Sigmoid colon (tissue), 7 donors: ENCODE results near the gene SYT17. TPM values are rescaled to one million over a fixed set of nuclear protein-coding genes. Genes with fewer than 3 reads are reported as not detected.

Source experiments
- DNase-seq: peaks from one replicate; pipeline ENCODE4 v3.0.0-alpha.2; 2019
- H3K27ac ChIP-seq, 4 donors: fragments of 200-600 bp; sonication (generic); one replicate each; pipeline ENCODE4 v1.5.1; 2016 to 2019; ENCODE audit warnings: mild to moderate bottlenecking in 1 of 4
- H3K27me3 ChIP-seq, 3 donors: fragments of 200-600 bp; sonication (generic); one replicate each; pipeline ENCODE4 v1.5.1; 2019; ENCODE audit warnings: mild to moderate bottlenecking in 1 of 3
- H3K36me3 ChIP-seq, 4 donors: fragments of 200-600 bp; sonication (generic); one replicate each; pipeline ENCODE4 v1.5.1; 2016 to 2019
- H3K4me1 ChIP-seq, 4 donors: fragments of 200-600 bp; sonication (generic); one replicate each; pipeline ENCODE4 v1.5.1; 2017 to 2019
- H3K4me3 ChIP-seq, 4 donors: fragments of 200-600 bp; sonication (generic); one replicate each; pipeline ENCODE4 v1.5.1; 2017 to 2019; ENCODE audit warnings: mild to moderate bottlenecking in 2 of 4, moderate library complexity in 1 of 4
- H3K9me3 ChIP-seq, 4 donors: fragments of 200-600 bp in 3 of 4; sonication (generic) in 3 of 4; one replicate each; pipeline versions ENCODE4 v1.5.1 to v1.6.1; 2013 to 2019
- EP300 ChIP-seq, 4 donors: sonication (generic); formaldehyde crosslinking; IDR thresholded peaks; one replicate each; pipeline ENCODE4 v1.6.1; 2017; ENCODE audit warnings: antibody characterized with exemption in 4 of 4
- POLR2A ChIP-seq, 2 donors: fragments of 450-650 bp; IDR thresholded peaks; one replicate each; pipeline ENCODE4 v1.6.1; 2016; ENCODE audit warnings: antibody characterized with exemption in 2 of 2, mild to moderate bottlenecking in 2 of 2, moderate library complexity in 2 of 2
- POLR2AphosphoS5 ChIP-seq, 4 donors: sonication (generic); formaldehyde crosslinking; IDR thresholded peaks; one replicate each; pipeline ENCODE4 v1.6.1; 2017; ENCODE audit warnings: antibody characterized with exemption in 4 of 4
- WGBS, 2 donors: extraction: QIAGEN DNeasy Blood & Tissue Kit; methylation state at CpG; one replicate each; pipeline ENCODE4 v1.1.7; 2013; 5-methylcytosine and 5-hydroxymethylcytosine counted together
- intact Hi-C: fragments of 100-400 bp; cut with DNase I; formaldehyde crosslinking; loops from one replicate; pipeline ENCODE4 v1.15.1; 2023
- polyA plus RNA-seq, 3 donors: library from polyadenylated mRNA; stranded (reverse); fragments of 200-250 nt; gene quantifications; one replicate each; pipeline ENCODE4 v1.2.3, GENCODE V29; 2013
- total RNA-seq, 4 donors: library from RNA; depleted of rRNA; stranded (reverse); fragments of >200 nt; gene quantifications; one replicate each; pipeline ENCODE4 v1.1.0, GENCODE V29; 2016
- TF ChIP-seq, protein P1 (sequence below), 4 experiments: fragments of 450-650 bp in 3 of 4; fragments of 200-600 bp in 1 of 4; IDR thresholded peaks; one replicate each; pipeline ENCODE4 v1.5.1; 2016 to 2019; ENCODE audit warnings: antibody characterized with exemption in 4 of 4, mild to moderate bottlenecking in 3 of 4, moderate library complexity in 2 of 4
- donor health status: healthy with polysubstance abuse.
- donor health status: Bipolar disorder and iron deficiency.
- donor health status: healthy.

The SYT17 gene
- total and polyA plus RNA-seq, 7 donors, result 0.68 to 7.6 (median 2.2) TPM

DNA sequence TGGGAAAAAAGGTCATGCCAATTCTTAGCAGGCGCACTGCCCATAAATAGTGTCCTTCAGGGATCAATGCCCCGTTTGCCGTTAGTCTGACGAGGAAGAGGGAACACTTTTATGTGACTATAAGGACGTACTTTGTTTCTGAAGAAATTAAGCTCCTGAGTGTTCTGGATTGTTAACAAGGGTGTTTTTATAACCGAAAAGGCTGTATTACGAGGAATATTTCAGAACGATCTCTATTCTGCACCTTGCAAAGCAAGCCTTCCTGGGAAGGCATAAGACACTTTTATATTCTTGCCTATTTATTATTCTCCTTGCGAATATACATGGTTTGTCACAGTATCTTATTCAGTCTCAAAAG is 24.5 kb upstream of the SYT17 start:
- Histone ChIP-seq H3K27ac (no peak overlapping the region), H3K4me3 (no peak overlapping the region), H3K36me3 (no peaks in the 10 kb centered on the region), H3K4me1 (peaks cover 0 to 17% (median 5%) of the 10 kb centered on the region in 4 donors), H3K9me3 (peaks cover 0 to 5% (median 2%) of the 10 kb centered on the region in 4 donors), H3K27me3 (no peaks in the 10 kb centered on the region)
- WGBS, 2 donors, result 53 to 80% methylated on average over 9 of the region's 9 CpGs
- TF ChIP-seq POLR2AphosphoS5 (IDR thresholded peaks at IDR 0.05) (no peak), EP300 (IDR thresholded peaks at IDR 0.05) (no peak), POLR2A (IDR thresholded peaks at IDR 0.05) (no peak)
- TF ChIP-seq, protein P1, sequence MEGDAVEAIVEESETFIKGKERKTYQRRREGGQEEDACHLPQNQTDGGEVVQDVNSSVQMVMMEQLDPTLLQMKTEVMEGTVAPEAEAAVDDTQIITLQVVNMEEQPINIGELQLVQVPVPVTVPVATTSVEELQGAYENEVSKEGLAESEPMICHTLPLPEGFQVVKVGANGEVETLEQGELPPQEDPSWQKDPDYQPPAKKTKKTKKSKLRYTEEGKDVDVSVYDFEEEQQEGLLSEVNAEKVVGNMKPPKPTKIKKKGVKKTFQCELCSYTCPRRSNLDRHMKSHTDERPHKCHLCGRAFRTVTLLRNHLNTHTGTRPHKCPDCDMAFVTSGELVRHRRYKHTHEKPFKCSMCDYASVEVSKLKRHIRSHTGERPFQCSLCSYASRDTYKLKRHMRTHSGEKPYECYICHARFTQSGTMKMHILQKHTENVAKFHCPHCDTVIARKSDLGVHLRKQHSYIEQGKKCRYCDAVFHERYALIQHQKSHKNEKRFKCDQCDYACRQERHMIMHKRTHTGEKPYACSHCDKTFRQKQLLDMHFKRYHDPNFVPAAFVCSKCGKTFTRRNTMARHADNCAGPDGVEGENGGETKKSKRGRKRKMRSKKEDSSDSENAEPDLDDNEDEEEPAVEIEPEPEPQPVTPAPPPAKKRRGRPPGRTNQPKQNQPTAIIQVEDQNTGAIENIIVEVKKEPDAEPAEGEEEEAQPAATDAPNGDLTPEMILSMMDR (IDR thresholded peaks at IDR 0.05), result no peak
- intact Hi-C loops, result no loop called here
- DNase-seq, result no peak

DNA sequence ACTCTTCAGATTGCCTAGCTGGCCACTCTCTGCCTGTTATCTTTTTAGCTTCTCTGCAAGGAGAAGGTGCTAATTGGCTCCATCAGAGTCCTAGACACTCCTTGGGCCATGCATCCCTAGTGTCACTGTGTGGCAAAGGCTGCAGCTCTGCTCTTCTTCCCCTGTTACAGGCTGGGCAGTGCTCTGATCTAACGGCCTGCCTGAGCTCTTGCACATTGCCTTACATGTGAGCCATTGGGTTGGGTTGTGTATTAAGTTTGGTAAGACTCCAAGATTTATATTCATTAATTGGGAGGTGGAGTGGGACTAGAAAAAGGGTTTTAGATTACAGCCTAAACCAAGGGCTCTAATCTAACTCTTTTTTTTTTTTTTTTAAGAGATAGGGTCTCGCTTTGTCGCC is 23.0 kb upstream of the SYT17 start:
- TF ChIP-seq, protein P1 (IDR thresholded peaks at IDR 0.05), result no peak
- TF ChIP-seq EP300 (IDR thresholded peaks at IDR 0.05), result no peak
- no peak for TF ChIP-seq POLR2AphosphoS5 (IDR thresholded peaks at IDR 0.05)
- no peak for TF ChIP-seq POLR2A (IDR thresholded peaks at IDR 0.05)
- no peak overlapping the region for H3K27ac ChIP-seq
- peaks cover 0 to 5% (median 0%) of the 10 kb centered on the region in 4 donors for H3K4me1 ChIP-seq
- intact Hi-C loops, result no loop called here
- H3K9me3 ChIP-seq, result peaks cover 0 to 5% (median 2%) of the 10 kb centered on the region in 4 donors
- H3K27me3 ChIP-seq, result no peaks in the 10 kb centered on the region
- WGBS, 2 donors, result 82 to 84% methylated on average over 3 of the region's 3 CpGs
- no peak overlapping the region for H3K4me3 ChIP-seq
- H3K36me3 ChIP-seq, result no peaks in the 10 kb centered on the region
- no peak for DNase-seq

DNA sequence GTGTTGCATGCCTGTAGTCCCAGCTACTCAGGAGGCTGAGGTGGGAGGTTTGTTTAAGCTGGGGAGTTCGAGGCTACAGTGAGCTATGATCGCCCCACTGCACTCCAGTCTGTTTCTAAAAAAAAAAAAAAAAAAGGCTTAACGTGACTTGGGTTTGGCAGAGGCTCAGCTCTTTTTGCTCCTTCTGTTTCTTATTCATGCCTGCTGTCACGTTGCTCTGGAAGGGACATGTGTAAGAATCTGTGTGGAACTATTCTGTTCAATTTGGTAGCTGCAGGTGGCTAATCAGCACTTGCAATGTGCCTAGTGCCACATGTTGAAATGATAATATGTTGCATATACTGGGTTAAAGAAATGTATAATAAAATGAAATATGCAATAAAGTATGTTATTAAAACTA is 20.9 kb upstream of the SYT17 start:
- no peak overlapping the region for H3K27ac ChIP-seq
- H3K27me3 ChIP-seq, result no peaks in the 10 kb centered on the region
- H3K9me3 ChIP-seq, result peaks cover 0 to 5% (median 2%) of the 10 kb centered on the region in 4 donors
- DNase-seq, result no peak
- 71 to 77% methylated on average over 4 of the region's 4 CpGs for WGBS, 2 donors
- no peaks in the 10 kb centered on the region for H3K4me1 ChIP-seq
- TF ChIP-seq, protein P1 (IDR thresholded peaks at IDR 0.05), result no peak
- TF ChIP-seq POLR2A (IDR thresholded peaks at IDR 0.05) (no peak), EP300 (IDR thresholded peaks at IDR 0.05) (no peak), POLR2AphosphoS5 (IDR thresholded peaks at IDR 0.05) (no peak)
- intact Hi-C loops, result no loop called here
- no peak overlapping the region for H3K4me3 ChIP-seq
- no peaks in the 10 kb centered on the region for H3K36me3 ChIP-seq

DNA sequence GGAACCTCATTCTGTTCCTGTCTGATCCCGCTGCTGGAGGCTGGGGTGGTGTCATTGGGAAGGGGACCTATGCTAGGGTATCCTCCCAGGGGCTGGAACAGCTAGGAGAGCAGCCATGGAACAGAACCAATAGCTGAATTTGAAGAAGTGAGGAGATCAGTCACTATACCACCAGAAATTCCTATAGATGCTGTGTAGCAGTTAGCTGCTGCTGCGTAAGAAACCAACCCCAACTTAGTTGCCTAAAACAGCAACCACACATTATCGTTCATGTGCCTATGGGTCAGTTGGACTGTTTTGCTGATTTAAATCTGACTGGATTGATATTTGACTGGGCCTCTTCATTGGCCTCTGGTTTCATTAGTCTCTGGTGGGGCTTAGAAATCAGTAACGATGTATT is 20.4 kb upstream of the SYT17 start:
- intact Hi-C loops, result no loop called here

More for the DNA sequence above, 20.4 kb upstream of the SYT17 start:
- H3K4me3 ChIP-seq, result no peak overlapping the region
- no peaks in the 10 kb centered on the region for H3K27me3 ChIP-seq
- H3K36me3 ChIP-seq, result no peaks in the 10 kb centered on the region
- H3K4me1 ChIP-seq, result no peaks in the 10 kb centered on the region
- no peak for TF ChIP-seq POLR2AphosphoS5 (IDR thresholded peaks at IDR 0.05)
- no peak for TF ChIP-seq EP300 (IDR thresholded peaks at IDR 0.05)
- TF ChIP-seq, protein P1 (IDR thresholded peaks at IDR 0.05), result no peak
- no peak for TF ChIP-seq POLR2A (IDR thresholded peaks at IDR 0.05)
- H3K9me3 ChIP-seq, result peaks cover 0 to 5% (median 2%) of the 10 kb centered on the region in 4 donors
- no peak for DNase-seq
- no peak overlapping the region for H3K27ac ChIP-seq
- 97 to 98% methylated on average over 4 of the region's 4 CpGs for WGBS, 2 donors
